Measurements from ENCODE around the gene PRSS38. TPM values are rescaled to one million over a fixed set of nuclear protein-coding genes. Genes with fewer than 3 reads are reported as not detected.

PRSS38 gene
- polyA plus RNA-seq, 2 of the 4 experiments (the other 2 are of a cell fraction), result not detected

DNA sequence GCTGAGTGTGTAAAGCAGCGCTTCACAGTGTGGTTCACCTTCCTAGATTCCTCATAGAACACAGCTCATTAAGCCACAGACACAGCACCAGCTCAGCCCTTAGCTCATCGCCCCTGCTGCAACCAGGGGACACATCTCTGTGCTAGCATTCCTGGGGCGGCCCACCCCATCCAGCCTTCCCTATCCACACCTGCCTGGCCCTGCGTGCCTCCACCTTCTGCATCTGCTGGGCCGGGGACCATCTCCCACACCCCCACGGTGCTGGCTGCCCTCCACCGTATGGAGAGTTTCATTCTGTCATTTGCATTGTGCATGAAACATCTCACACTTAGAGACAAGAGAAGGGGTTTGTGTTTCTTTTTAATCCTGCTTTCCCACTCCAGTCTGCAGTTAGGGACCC is 35.8 kb upstream of the PRSS38 start:
- Histone ChIP-seq H3K27ac (no peak overlapping the region), H3K4me1 (no peaks in the 10 kb centered on the region), H3K4me3 (no peak overlapping the region), H3K4me2 (no peak overlapping the region), H3K9me3 (no peaks in the 10 kb centered on the region)
- no peak for ATAC-seq
- POLR2A ChIA-PET, result no interaction called here
- WGBS (ENCODE audit: missing lambda C conversion rate), result 91% methylated on average over 7 of the region's 7 CpGs
- TF ChIP-seq HOXA7 (CRISPR knock-in tag; IDR thresholded peaks at IDR 0.05), result no peak
- no peak for TF ChIP-seq CBX8 (IDR thresholded peaks at IDR 0.05)
- TF ChIP-seq, protein P1, sequence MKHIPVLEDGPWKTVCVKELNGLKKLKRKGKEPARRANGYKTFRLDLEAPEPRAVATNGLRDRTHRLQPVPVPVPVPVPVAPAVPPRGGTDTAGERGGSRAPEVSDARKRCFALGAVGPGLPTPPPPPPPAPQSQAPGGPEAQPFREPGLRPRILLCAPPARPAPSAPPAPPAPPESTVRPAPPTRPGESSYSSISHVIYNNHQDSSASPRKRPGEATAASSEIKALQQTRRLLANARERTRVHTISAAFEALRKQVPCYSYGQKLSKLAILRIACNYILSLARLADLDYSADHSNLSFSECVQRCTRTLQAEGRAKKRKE (CRISPR knock-in tag; IDR thresholded peaks at IDR 0.05; ENCODE audit: low read depth), result no peak
- TF ChIP-seq, protein P2, sequence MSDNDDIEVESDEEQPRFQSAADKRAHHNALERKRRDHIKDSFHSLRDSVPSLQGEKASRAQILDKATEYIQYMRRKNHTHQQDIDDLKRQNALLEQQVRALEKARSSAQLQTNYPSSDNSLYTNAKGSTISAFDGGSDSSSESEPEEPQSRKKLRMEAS (IDR thresholded peaks at IDR 0.05), result no peak
- TF ChIP-seq RNF2 (IDR thresholded peaks at IDR 0.05; ENCODE audit: borderline replicate concordance, low read depth), result no peak
- TF ChIP-seq CHD2 (IDR thresholded peaks at IDR 0.05; ENCODE audit: low read length, partially characterized antibody), result no peak
- no peak for TF ChIP-seq JUN (IDR thresholded peaks at IDR 0.05)
- TF ChIP-seq RAD21 (conservative IDR thresholded peaks at IDR 0.05 in 1 of 2, IDR thresholded peaks at IDR 0.05 in 1 of 2), result no peak
- TF ChIP-seq HOXB5 (CRISPR knock-in tag; IDR thresholded peaks at IDR 0.05), result no peak
- no peak for TF ChIP-seq KDM1A (IDR thresholded peaks at IDR 0.05; ENCODE audit: low read depth)
- no peak for TF ChIP-seq KDM5A (IDR thresholded peaks at IDR 0.05)
- DNase-seq (ENCODE audit: low read depth in 1 of 2, low spot score in 1 of 2), result no peak
- FAIRE-seq, result no peak
- CTCF ChIA-PET, result interaction anchor here (1.6 to 1.7 kb wide), 2 partner anchors 18 to 166 kb away, joined by 4 to 6 read pairs; no protein-coding TSS in a partner anchor

DNA sequence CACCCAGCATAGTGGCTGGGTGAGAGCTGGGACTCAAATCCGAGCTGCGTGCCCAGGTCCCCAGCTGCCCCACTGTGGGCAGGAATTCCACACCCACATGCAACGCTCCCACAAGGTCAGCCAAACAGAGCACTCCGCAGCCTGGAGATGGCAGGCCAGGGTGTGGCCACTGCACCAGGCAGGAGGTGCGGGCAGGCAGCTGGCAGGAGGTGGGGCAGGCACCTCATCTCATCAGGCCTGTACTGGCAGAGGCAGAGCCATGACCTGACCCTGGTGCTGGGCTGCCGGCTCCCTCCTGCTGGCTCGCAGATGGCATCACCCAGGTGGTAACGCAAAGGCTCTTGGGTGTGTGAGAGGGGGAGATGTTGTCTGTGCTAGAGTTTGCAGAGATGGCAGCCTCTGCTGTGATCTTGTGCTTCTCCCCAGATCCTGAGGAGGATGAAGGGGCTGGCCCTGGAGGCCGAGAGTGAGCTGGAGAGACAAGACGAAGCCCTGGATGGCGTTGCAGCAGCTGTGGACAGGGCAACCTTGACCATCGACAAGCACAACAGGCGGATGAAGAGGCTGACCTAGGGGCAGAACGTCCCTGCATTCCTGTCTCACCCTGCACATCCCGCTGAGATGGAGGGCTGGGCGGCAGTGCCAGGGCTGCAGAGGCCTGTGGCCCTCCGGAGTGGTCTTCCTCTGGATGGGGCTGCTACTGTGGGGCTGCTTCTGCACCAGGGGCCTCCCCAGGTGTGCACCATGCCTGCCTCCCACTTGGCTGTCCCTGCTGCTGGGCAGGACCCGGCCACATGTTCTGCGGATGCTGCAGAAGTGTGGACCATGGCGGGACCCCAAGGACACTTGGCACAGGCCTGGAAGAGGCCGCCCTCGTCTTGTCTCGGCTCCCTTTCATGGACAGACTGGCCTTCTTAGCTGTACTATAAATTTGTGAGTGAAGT is 35.1 kb upstream of the PRSS38 start:
- ATAC-seq (no peak; a peak in 2 of 6 replicates), FAIRE-seq (no peak)
- 90% methylated on average over 21 of the region's 23 CpGs for WGBS (ENCODE audit: missing lambda C conversion rate)

More for the DNA sequence above, 35.1 kb upstream of the PRSS38 start:
- POLR2A ChIA-PET, result no interaction called here
- CTCF ChIA-PET, result interaction anchor here (1.1 to 1.6 kb wide), 3 partner anchors 14 to 165 kb away, joined by 3 to 6 read pairs (median 4); no protein-coding TSS in a partner anchor
- Histone ChIP-seq H3K4me3 (no peak overlapping the region), H3K27ac (no peak overlapping the region), H3K4me1 (no peaks in the 10 kb centered on the region), H3K9me3 (no peaks in the 10 kb centered on the region), H3K4me2 (no peak overlapping the region)
- DNase-seq (ENCODE audit: low read depth in 1 of 2, low spot score in 1 of 2), result no peak
- TF ChIP-seq NPAS2 (CRISPR knock-in tag; IDR thresholded peaks at IDR 0.05; ENCODE audit: borderline replicate concordance) (no peak), POLR2A (IDR thresholded peaks at IDR 0.05; ENCODE audit: low read length) (no peak), FOXS1 (CRISPR knock-in tag; IDR thresholded peaks at IDR 0.05) (no peak), EHMT2 (IDR thresholded peaks at IDR 0.05; ENCODE audit: low read depth) (no peak), JUNB (IDR thresholded peaks at IDR 0.05) (no peak), CHD4 (IDR thresholded peaks at IDR 0.05; ENCODE audit: borderline replicate concordance) (no peak), CBX2 (IDR thresholded peaks at IDR 0.05; ENCODE audit: borderline replicate concordance, low read depth) (no peak), ZNF302 (CRISPR knock-in tag; IDR thresholded peaks at IDR 0.05) (no peak), FOSL2 (IDR thresholded peaks at IDR 0.05) (no peak), FOSL2 (CRISPR knock-in tag; IDR thresholded peaks at IDR 0.05) (no peak), RNF2 (IDR thresholded peaks at IDR 0.05; ENCODE audit: borderline replicate concordance, low read depth) (no peak), MYC (IDR thresholded peaks at IDR 0.05; ENCODE audit: borderline replicate concordance, low read length) (no peak), CBX8 (IDR thresholded peaks at IDR 0.05) (no peak)
- TF ChIP-seq, protein P3, sequence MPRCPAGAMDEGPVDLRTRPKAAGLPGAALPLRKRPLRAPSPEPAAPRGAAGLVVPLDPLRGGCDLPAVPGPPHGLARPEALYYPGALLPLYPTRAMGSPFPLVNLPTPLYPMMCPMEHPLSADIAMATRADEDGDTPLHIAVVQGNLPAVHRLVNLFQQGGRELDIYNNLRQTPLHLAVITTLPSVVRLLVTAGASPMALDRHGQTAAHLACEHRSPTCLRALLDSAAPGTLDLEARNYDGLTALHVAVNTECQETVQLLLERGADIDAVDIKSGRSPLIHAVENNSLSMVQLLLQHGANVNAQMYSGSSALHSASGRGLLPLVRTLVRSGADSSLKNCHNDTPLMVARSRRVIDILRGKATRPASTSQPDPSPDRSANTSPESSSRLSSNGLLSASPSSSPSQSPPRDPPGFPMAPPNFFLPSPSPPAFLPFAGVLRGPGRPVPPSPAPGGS (IDR thresholded peaks at IDR 0.05), result no peak
- TF ChIP-seq, protein P4, sequence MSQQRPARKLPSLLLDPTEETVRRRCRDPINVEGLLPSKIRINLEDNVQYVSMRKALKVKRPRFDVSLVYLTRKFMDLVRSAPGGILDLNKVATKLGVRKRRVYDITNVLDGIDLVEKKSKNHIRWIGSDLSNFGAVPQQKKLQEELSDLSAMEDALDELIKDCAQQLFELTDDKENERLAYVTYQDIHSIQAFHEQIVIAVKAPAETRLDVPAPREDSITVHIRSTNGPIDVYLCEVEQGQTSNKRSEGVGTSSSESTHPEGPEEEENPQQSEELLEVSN (IDR thresholded peaks at IDR 0.05; ENCODE audit: borderline replicate concordance, low read depth), result no peak
- TF ChIP-seq, protein P5, sequence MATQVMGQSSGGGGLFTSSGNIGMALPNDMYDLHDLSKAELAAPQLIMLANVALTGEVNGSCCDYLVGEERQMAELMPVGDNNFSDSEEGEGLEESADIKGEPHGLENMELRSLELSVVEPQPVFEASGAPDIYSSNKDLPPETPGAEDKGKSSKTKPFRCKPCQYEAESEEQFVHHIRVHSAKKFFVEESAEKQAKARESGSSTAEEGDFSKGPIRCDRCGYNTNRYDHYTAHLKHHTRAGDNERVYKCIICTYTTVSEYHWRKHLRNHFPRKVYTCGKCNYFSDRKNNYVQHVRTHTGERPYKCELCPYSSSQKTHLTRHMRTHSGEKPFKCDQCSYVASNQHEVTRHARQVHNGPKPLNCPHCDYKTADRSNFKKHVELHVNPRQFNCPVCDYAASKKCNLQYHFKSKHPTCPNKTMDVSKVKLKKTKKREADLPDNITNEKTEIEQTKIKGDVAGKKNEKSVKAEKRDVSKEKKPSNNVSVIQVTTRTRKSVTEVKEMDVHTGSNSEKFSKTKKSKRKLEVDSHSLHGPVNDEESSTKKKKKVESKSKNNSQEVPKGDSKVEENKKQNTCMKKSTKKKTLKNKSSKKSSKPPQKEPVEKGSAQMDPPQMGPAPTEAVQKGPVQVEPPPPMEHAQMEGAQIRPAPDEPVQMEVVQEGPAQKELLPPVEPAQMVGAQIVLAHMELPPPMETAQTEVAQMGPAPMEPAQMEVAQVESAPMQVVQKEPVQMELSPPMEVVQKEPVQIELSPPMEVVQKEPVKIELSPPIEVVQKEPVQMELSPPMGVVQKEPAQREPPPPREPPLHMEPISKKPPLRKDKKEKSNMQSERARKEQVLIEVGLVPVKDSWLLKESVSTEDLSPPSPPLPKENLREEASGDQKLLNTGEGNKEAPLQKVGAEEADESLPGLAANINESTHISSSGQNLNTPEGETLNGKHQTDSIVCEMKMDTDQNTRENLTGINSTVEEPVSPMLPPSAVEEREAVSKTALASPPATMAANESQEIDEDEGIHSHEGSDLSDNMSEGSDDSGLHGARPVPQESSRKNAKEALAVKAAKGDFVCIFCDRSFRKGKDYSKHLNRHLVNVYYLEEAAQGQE (IDR thresholded peaks at IDR 0.05), result no peak
- TF ChIP-seq, protein P1 (CRISPR knock-in tag; IDR thresholded peaks at IDR 0.05; ENCODE audit: low read depth), result no peak
